Tibial nerve (tissue), 4 donors: Measurements from ENCODE around the gene NAT8L. TPM values are rescaled to one million over a fixed set of nuclear protein-coding genes. Genes with fewer than 3 reads are reported as not detected.

Experiments used
- DNase-seq, 2 donors: peaks; one replicate each; pipeline ENCODE4 v3.0.0-alpha.2; 2019; ENCODE audit warnings: low spot score in 2 of 2
- H3K27ac ChIP-seq, 4 donors: fragments of 200-600 bp; sonication (generic) in 3 of 4; one replicate each; pipeline ENCODE4 v1.5.1; 2017 to 2019; ENCODE audit warnings: mild to moderate bottlenecking in 1 of 4
- H3K27me3 ChIP-seq, 2 donors: fragments of 200-600 bp; sonication (generic) in 1 of 2; one replicate each; pipeline versions ENCODE4 v1.5.1 to v1.6.0; 2017 to 2019
- H3K36me3 ChIP-seq, 3 donors: fragments of 200-600 bp; sonication (generic); one replicate each; pipeline ENCODE4 v1.5.1; 2018 to 2019
- H3K4me1 ChIP-seq, 4 donors: fragments of 200-600 bp; sonication (generic) in 3 of 4; one replicate each; pipeline ENCODE4 v1.5.1; 2017 to 2019
- H3K4me3 ChIP-seq, 4 donors: fragments of 200-600 bp; sonication (generic) in 3 of 4; one replicate each; pipeline ENCODE4 v1.5.1; 2017 to 2019; ENCODE audit warnings: mild to moderate bottlenecking in 1 of 4, moderate library complexity in 1 of 4
- H3K9me3 ChIP-seq, 4 donors: fragments of 200-600 bp; sonication (generic) in 3 of 4; one replicate each; pipeline ENCODE4 v1.5.1; 2017 to 2019
- EP300 ChIP-seq, 2 donors: sonication (generic); formaldehyde crosslinking; IDR thresholded peaks; one replicate each; pipeline ENCODE4 v1.6.1; 2017; ENCODE audit warnings: antibody characterized with exemption in 2 of 2, mild to moderate bottlenecking in 1 of 2
- POLR2A ChIP-seq, 2 donors: fragments of 450-650 bp; IDR thresholded peaks; one replicate each; pipeline ENCODE4 v1.6.1; 2017; ENCODE audit warnings: antibody characterized with exemption in 2 of 2, mild to moderate bottlenecking in 2 of 2, moderate library complexity in 2 of 2
- WGBS, 2 donors: methylation state at CpG; one replicate each; pipeline ENCODE4 v1.1.5; 2018; 5-methylcytosine and 5-hydroxymethylcytosine counted together
- total RNA-seq, 4 donors: library from RNA; depleted of rRNA; stranded (reverse); fragments of >200 nt; gene quantifications; one replicate each; pipeline ENCODE4 v1.1.0, GENCODE V29; 2016
- TF ChIP-seq, protein P1 (sequence below), 5 experiments: fragments of 200-600 bp in 3 of 5; fragments of 450-650 bp in 2 of 5; sonication (generic) in 3 of 5; IDR thresholded peaks; one replicate each; pipeline ENCODE4 v1.5.1; 2016 to 2019; ENCODE audit warnings: antibody characterized with exemption in 5 of 5, mild to moderate bottlenecking in 3 of 5, moderate library complexity in 2 of 5

The NAT8L gene
- total RNA-seq, 4 donors from 2014 or later: 1.8 to 11.1 (median 5.6) TPM

DNA sequence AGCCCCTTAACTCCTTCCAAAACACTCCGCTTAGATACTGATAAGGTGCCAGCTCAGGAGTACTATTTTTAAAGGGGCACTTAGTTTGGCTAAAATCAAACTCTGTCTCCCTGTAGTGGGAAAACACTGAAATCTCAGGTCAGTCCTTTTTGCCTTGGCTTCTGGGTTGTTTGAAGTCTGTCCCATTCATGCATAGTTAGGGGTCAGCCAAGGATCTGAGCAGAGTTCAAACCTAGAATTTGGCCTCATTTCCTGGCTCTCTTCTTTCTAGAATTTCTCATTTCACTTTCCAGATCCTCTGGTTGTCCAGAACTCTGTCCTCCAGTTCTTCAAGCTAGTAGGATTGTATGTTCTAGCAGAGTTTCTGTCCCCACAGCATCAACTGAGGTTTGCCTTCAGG, 31.5 kb downstream of the NAT8L start:
- no peaks in the 10 kb centered on the region for H3K27me3 ChIP-seq
- no peak overlapping the region for H3K4me3 ChIP-seq
- 89 to 100% methylated on average over 1 of the region's 1 CpG for WGBS, 2 donors
- DNase-seq: no peak
- peaks cover 0 to 2% (median 0%) of the 10 kb centered on the region in 4 donors for H3K9me3 ChIP-seq
- no peak overlapping the region for H3K27ac ChIP-seq
- TF ChIP-seq EP300 (IDR thresholded peaks at IDR 0.05): no peak
- TF ChIP-seq, protein P1, sequence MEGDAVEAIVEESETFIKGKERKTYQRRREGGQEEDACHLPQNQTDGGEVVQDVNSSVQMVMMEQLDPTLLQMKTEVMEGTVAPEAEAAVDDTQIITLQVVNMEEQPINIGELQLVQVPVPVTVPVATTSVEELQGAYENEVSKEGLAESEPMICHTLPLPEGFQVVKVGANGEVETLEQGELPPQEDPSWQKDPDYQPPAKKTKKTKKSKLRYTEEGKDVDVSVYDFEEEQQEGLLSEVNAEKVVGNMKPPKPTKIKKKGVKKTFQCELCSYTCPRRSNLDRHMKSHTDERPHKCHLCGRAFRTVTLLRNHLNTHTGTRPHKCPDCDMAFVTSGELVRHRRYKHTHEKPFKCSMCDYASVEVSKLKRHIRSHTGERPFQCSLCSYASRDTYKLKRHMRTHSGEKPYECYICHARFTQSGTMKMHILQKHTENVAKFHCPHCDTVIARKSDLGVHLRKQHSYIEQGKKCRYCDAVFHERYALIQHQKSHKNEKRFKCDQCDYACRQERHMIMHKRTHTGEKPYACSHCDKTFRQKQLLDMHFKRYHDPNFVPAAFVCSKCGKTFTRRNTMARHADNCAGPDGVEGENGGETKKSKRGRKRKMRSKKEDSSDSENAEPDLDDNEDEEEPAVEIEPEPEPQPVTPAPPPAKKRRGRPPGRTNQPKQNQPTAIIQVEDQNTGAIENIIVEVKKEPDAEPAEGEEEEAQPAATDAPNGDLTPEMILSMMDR (IDR thresholded peaks at IDR 0.05): no peak
- H3K4me1 ChIP-seq: peaks cover 0 to 3% (median 0%) of the 10 kb centered on the region in 4 donors
- peaks cover 0 to 15% (median 0%) of the 10 kb centered on the region in 3 donors for H3K36me3 ChIP-seq

DNA sequence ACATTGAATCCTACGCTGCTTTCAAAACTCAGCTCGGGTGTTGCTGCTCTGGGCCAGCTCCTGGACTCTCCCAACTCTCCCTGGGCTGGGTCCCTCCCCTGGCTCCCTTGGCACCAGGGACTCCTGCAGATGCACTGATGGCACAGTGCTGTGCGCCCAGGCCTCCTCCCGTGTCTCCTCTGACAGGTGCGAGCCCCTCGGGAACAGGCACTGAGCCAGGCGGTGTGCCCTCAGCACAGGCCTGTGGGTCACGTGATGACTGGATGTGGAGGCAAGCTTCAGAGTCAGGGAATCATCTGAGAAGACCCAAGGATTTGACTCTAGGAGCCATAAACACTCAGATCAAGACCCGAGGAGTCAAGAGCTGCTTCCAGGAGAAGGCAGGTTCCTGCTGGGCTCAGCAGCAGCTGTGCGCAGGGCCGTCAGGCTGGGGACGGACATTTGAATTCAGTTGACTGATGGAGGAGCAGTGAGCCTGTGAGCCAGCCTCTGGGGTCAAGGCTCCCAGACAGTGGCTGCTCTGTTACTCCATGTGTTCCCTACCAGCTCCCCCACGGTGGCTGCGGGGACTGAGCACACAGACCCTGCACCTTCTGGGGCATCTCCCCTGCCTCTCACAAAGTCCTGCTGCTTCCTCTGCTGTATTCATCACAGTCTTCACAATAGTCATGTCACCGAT, 33.0 kb downstream of the NAT8L start:
- Histone ChIP-seq H3K36me3 (peaks cover 0 to 21% (median 0%) of the 10 kb centered on the region in 3 donors), H3K4me3 (no peak overlapping the region), H3K27me3 (no peaks in the 10 kb centered on the region), H3K4me1 (peaks cover 0 to 3% (median 0%) of the 10 kb centered on the region in 4 donors), H3K27ac (no peak overlapping the region), H3K9me3 (peaks cover 0 to 17% (median 0%) of the 10 kb centered on the region in 4 donors)
- 66 to 73% methylated on average over 15 of the region's 15 CpGs for WGBS, 2 donors
- no peak for TF ChIP-seq EP300 (IDR thresholded peaks at IDR 0.05)
- TF ChIP-seq POLR2A (IDR thresholded peaks at IDR 0.05): no peak
- TF ChIP-seq, protein P1 (IDR thresholded peaks at IDR 0.05): no peak
- no peak for DNase-seq

DNA sequence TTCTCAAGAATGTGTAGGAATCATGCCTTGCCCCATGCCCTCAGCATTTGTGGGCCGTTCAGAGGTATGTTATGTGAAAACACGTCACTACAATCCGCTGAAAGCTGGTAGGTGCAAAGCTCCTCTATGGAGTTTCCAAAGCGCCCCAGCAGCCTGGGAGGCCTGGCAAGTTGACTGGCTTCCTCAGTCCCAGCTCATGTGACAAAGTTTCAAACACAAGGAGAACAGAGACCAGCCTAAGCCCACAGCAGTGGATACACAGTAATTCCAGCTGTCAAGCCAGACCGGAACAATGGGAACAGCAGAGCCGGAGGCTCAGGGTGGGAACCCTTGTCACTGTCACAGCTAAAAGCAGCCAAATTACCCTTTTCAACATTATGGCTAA, 33.5 kb downstream of the NAT8L start:
- TF ChIP-seq EP300 (IDR thresholded peaks at IDR 0.05): no peak
- no peak for TF ChIP-seq POLR2A (IDR thresholded peaks at IDR 0.05)
- TF ChIP-seq, protein P1 (IDR thresholded peaks at IDR 0.05): no peak
- peaks cover 0 to 18% (median 0%) of the 10 kb centered on the region in 4 donors for H3K9me3 ChIP-seq
- peaks cover 0 to 3% (median 0%) of the 10 kb centered on the region in 4 donors for H3K4me1 ChIP-seq
- peaks cover 0 to 21% (median 0%) of the 10 kb centered on the region in 3 donors for H3K36me3 ChIP-seq
- no peak for DNase-seq
- H3K27me3 ChIP-seq: no peaks in the 10 kb centered on the region
- H3K4me3 ChIP-seq: no peak overlapping the region
- 65 to 74% methylated on average over 6 of the region's 6 CpGs for WGBS, 2 donors
- H3K27ac ChIP-seq: no peak overlapping the region

DNA sequence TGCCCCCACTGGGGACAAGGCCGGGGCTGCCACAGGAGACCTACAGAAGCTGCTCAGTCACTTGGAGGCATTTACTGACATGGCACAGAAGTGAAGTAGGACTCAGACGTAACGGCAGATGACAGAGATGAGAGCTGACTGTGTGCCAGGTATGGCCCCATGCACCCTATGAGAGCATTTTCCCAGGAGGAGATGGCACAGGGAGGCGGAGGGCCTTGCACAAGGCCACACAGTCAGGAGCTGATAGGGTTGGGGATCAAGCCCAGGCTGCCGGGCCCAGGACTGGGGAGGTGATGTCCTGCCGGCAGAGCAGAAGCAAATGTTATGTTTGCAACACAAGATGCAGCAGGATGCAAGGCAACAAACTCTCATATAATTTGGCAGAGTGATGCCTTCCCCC, 34.1 kb downstream of the NAT8L start:
- H3K27me3 ChIP-seq: no peaks in the 10 kb centered on the region
- H3K4me1 ChIP-seq: peaks cover 0 to 3% (median 0%) of the 10 kb centered on the region in 4 donors
- H3K36me3 ChIP-seq: peaks cover 0 to 21% (median 0%) of the 10 kb centered on the region in 3 donors
- H3K9me3 ChIP-seq: peaks cover 0 to 18% (median 0%) of the 10 kb centered on the region in 4 donors
- WGBS, 2 donors: 84 to 88% methylated on average over 6 of the region's 6 CpGs
- no peak overlapping the region for H3K4me3 ChIP-seq
- TF ChIP-seq, protein P1 (IDR thresholded peaks at IDR 0.05): no peak
- no peak for TF ChIP-seq POLR2A (IDR thresholded peaks at IDR 0.05)
- no peak for TF ChIP-seq EP300 (IDR thresholded peaks at IDR 0.05)
- no peak overlapping the region for H3K27ac ChIP-seq
- no peak for DNase-seq

DNA sequence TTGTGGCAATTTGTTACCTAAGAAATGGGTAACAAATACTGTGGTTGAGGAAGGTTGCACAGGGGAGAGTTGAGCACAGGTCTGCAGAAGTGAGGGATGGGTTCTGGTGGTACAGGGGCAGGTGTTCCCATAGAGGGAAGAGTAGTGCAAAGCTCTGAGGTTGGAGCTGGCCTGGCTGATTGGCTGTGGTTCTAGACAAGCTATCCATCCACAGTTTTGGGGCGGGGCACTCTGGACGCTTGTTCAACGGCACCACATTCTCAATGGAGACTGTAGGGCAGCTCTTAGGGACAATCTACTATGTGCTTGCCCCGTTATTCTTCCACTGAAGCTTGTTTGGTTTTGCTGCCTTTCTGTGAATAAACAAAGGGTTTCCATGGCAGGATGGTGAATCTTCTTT, 35.4 kb downstream of the NAT8L start:
- TF ChIP-seq POLR2A (IDR thresholded peaks at IDR 0.05) (no peak), EP300 (IDR thresholded peaks at IDR 0.05) (no peak)
- TF ChIP-seq, protein P1 (IDR thresholded peaks at IDR 0.05): no peak
- WGBS, 2 donors: 85 to 87% methylated on average over 4 of the region's 4 CpGs
- peaks cover 0 to 3% (median 0%) of the 10 kb centered on the region in 4 donors for H3K4me1 ChIP-seq
- peaks cover 0 to 21% (median 0%) of the 10 kb centered on the region in 3 donors for H3K36me3 ChIP-seq
- DNase-seq: no peak
- H3K4me3 ChIP-seq: no peak overlapping the region
- H3K27me3 ChIP-seq: no peaks in the 10 kb centered on the region
- H3K27ac ChIP-seq: no peak overlapping the region
- peaks cover 0 to 18% (median 0%) of the 10 kb centered on the region in 4 donors for H3K9me3 ChIP-seq
